ENCODE measurements around the gene EXOC3L2.

The EXOC3L2 gene

GRCh38 chr19:45218911-45219743 is 26.1 kb downstream of the EXOC3L2 start:
- no peak for DNase-seq (ENCODE audit: low spot score)

GRCh38 chr19:45218426-45218825 is 26.8 kb downstream of the EXOC3L2 start:
- DNase-seq (ENCODE audit: low spot score), result no peak

GRCh38 chr19:45217957-45218334 is 27.3 kb downstream of the EXOC3L2 start:
- no peak for DNase-seq (ENCODE audit: low spot score)

GRCh38 chr19:45217193-45217956 is 27.8 kb downstream of the EXOC3L2 start:
- DNase-seq (ENCODE audit: low spot score), result no peak

GRCh38 chr19:45216667-45217066 is 28.5 kb downstream of the EXOC3L2 start:
- no peak for DNase-seq (ENCODE audit: low spot score)

GRCh38 chr19:45215391-45216191 is 29.6 kb downstream of the EXOC3L2 start:
- DNase-seq (ENCODE audit: low spot score), result peak; percentile 70

- no peak for DNase-seq (ENCODE audit: low spot score)
Observed at GRCh38 chr19:45213031-45213430, 32.2 kb downstream of the EXOC3L2 start.

- no peak for DNase-seq (ENCODE audit: low spot score)
Observed at GRCh38 chr19:45211751-45212381, 33.3 kb downstream of the EXOC3L2 start.

GRCh38 chr19:45206328-45206727 is 38.9 kb downstream of the EXOC3L2 start:
- no peak for DNase-seq (ENCODE audit: low spot score)

- DNase-seq (ENCODE audit: low spot score), result no peak
Observed at GRCh38 chr19:45205810-45206209, 39.4 kb downstream of the EXOC3L2 start.

GRCh38 chr19:45202637-45203036 is 42.6 kb downstream of the EXOC3L2 start:
- DNase-seq (ENCODE audit: low spot score), result no peak

- DNase-seq (ENCODE audit: low spot score), result no peak
Observed at GRCh38 chr19:45200568-45200967, 44.6 kb downstream of the EXOC3L2 start.

- DNase-seq (ENCODE audit: low spot score), result no peak
Observed at GRCh38 chr19:45195764-45196163, 49.4 kb downstream of the EXOC3L2 start.

- DNase-seq (ENCODE audit: low spot score), result no peak
Observed at GRCh38 chr19:45191375-45191774, 53.8 kb downstream of the EXOC3L2 start.

GRCh38 chr19:45189971-45190370 is 55.2 kb downstream of the EXOC3L2 start:
- DNase-seq (ENCODE audit: low spot score), result no peak

- peak; percentile 80 for DNase-seq (ENCODE audit: low spot score)
Observed at GRCh38 chr19:45187421-45188100, 57.6 kb downstream of the EXOC3L2 start.

GRCh38 chr19:45186509-45187334 is 58.5 kb downstream of the EXOC3L2 start:
- no peak for DNase-seq (ENCODE audit: low spot score)

GRCh38 chr19:45184115-45184514 is 61.1 kb downstream of the EXOC3L2 start:
- no peak for DNase-seq (ENCODE audit: low spot score)

- no peak for DNase-seq (ENCODE audit: low spot score)
Observed at GRCh38 chr19:45182758-45183157, 62.4 kb downstream of the EXOC3L2 start.

GRCh38 chr19:45180936-45181335 is 64.3 kb downstream of the EXOC3L2 start:
- no peak for DNase-seq (ENCODE audit: low spot score)

All from iPS-NIHi11 (cell line).